OCI-LY7 (cell line): Measurements from ENCODE around the gene THOP1. TPM values are rescaled to one million over a fixed set of nuclear protein-coding genes. Genes with fewer than 3 reads are reported as not detected.

Experiments used
- BruUV-seq: library from RNA; stranded (reverse); fragments of 400-500 nt; replicated peaks from 2 replicates; lab custom pipeline; 2021; lab: Mats Ljungman, UMichigan
- CTCF ChIA-PET: fragments of 300-600 bp; sonication (Branson Sonifier 250); formaldehyde crosslinking; loops from one replicate; lab custom pipeline; 2022; ENCODE audit warnings: antibody characterized with exemption; ENCODE audit not compliant: unreplicated experiment; lab: Charles Lee
- POLR2A ChIA-PET: fragments of 300-600 bp; sonication (Branson Sonifier 250); formaldehyde crosslinking; loops from one replicate; lab custom pipeline; 2022; ENCODE audit warnings: antibody characterized with exemption; lab: Charles Lee
- DNase-seq: peaks from one replicate; pipeline ENCODE4 v3.0.0-alpha.2; 2015; ENCODE audit warnings: low spot score
- H2AFZ ChIP-seq: fragments of 200-600 bp; sonication (generic), shearing (Covaris generic); 2 replicates; pipeline ENCODE4 v1.6.1; 2014; ENCODE audit warnings: mild to moderate bottlenecking, antibody characterized with exemption, low read length, moderate library complexity
- H3K27ac ChIP-seq: fragments of 200-600 bp; sonication (generic); 2 replicates; pipeline ENCODE4 v1.5.1; 2014; ENCODE audit warnings: mixed run types, low read depth, mild to moderate bottlenecking, moderate library complexity, low read length, inconsistent platforms; ENCODE audit not compliant: poor library complexity, severe bottlenecking
- H3K36me3 ChIP-seq: fragments of 200-600 bp; sonication (generic); 2 replicates; pipeline ENCODE4 v1.6.1; 2014; ENCODE audit warnings: mild to moderate bottlenecking, antibody characterized with exemption, low read length, moderate library complexity, mixed read lengths; ENCODE audit not compliant: insufficient read depth
- H3K4me1 ChIP-seq: fragments of 200-600 bp; sonication (generic); 2 replicates; pipeline ENCODE4 v1.5.1; 2014; ENCODE audit warnings: mild to moderate bottlenecking, low read length; ENCODE audit not compliant: insufficient read depth, poor library complexity, severe bottlenecking
- H3K4me2 ChIP-seq: fragments of 200-600 bp; sonication (generic); 2 replicates; pipeline ENCODE4 v1.6.1; 2014; ENCODE audit warnings: mild to moderate bottlenecking, low read length
- H3K4me3 ChIP-seq: fragments of 200-600 bp; sonication (generic); 2 replicates; pipeline ENCODE4 v1.5.1; 2014; ENCODE audit warnings: mild to moderate bottlenecking, low read depth, low read length; ENCODE audit not compliant: poor library complexity, severe bottlenecking
- H3K79me2 ChIP-seq: fragments of 200-600 bp; sonication (generic); 2 replicates; pipeline ENCODE4 v1.6.1; 2016; ENCODE audit warnings: low read depth, mild to moderate bottlenecking, low read length, moderate library complexity, mixed read lengths; ENCODE audit not compliant: insufficient read depth
- H3K9me2 ChIP-seq: fragments of 200-600 bp; sonication (generic); 2 replicates; pipeline ENCODE4 v1.6.1; 2016; ENCODE audit warnings: mild to moderate bottlenecking, low read length, mixed read lengths; ENCODE audit not compliant: insufficient read depth
- H3K9me3 ChIP-seq: fragments of 200-600 bp; sonication (generic); 2 replicates; pipeline ENCODE4 v1.6.1; 2014; ENCODE audit warnings: mild to moderate bottlenecking, mixed run types, low read length, mixed read lengths
- H4K20me1 ChIP-seq: fragments of 200-600 bp; sonication (generic); 2 replicates; pipeline ENCODE4 v1.6.1; 2014; ENCODE audit warnings: mild to moderate bottlenecking, antibody characterized with exemption, low read length, moderate library complexity, mixed read lengths; ENCODE audit not compliant: insufficient read depth
- CTCF ChIP-seq: fragments of 200-600 bp; sonication (generic); conservative IDR thresholded peaks from 2 replicates; pipeline ENCODE4 v1.5.1; 2014; ENCODE audit warnings: mild to moderate bottlenecking, antibody characterized with exemption, low read length, moderate library complexity, mixed read lengths
- EZH2phosphoT487 ChIP-seq: fragments of 200-600 bp; sonication (generic); IDR thresholded peaks from 2 replicates; pipeline ENCODE4 v1.6.1; 2018; ENCODE audit warnings: low read depth, borderline replicate concordance, mild to moderate bottlenecking, mixed run types, antibody characterized with exemption, low read length, moderate library complexity, mixed read lengths
- intact Hi-C: fragments of 100-400 bp; cut with micrococcal nuclease; formaldehyde crosslinking; loops from one replicate; pipeline ENCODE4 v1.10.0; 2022; ENCODE audit not compliant: unreplicated experiment
- total RNA-seq, 2 experiments: library from RNA; depleted of rRNA in 1 of 2; stranded (reverse); fragments of >200 nt in 1 of 2; shearing (Covaris generic) in 1 of 2; gene quantifications; 2 replicates each; pipeline ENCODE4 v1.2.3, GENCODE V29; 2014 to 2022

THOP1 gene
- total RNA-seq, 2 experiments from 2014 or later: 170 to 191 TPM

DNA sequence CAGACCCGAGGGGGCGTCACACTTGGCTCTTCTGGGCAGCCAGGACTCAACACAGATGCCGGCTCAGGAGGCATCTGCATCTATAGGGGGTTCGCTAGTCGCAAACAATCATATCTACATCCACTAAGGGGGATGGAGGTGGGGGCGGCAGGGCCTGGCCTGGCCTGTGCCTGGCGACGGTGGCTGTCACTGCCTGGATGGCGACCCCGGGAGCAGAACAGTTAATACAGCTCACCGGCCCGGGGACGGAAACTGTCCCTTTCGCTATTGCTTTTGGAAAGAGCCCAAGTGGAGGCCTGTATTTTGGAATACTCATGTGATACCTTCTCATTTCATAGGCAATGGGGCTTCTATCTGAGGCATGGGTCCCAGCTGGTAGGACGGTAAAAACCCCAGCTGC lies 19.9 kb upstream of the THOP1 start:
- no peaks in the 10 kb centered on the region for H4K20me1 ChIP-seq
- CTCF ChIA-PET: no interaction called here
- no peaks in the 10 kb centered on the region for H3K9me3 ChIP-seq
- H3K36me3 ChIP-seq: peaks cover 87% of the 10 kb centered on the region
- no peak overlapping the region for H3K4me3 ChIP-seq
- no peak overlapping the region for H3K27ac ChIP-seq
- intact Hi-C loops: no loop called here
- no TSS peak for BruUV-seq
- POLR2A ChIA-PET: interaction anchor here (0.6 kb wide), 1 partner anchor 134 kb away, joined by 3 read pairs; no protein-coding TSS in a partner anchor
- H2AFZ ChIP-seq: no peak overlapping the region
- no peaks in the 10 kb centered on the region for H3K4me1 ChIP-seq
- H3K4me2 ChIP-seq: no peak overlapping the region
- DNase-seq: no peak
- no peak for TF ChIP-seq CTCF
- TF ChIP-seq EZH2phosphoT487: no peak
- H3K9me2 ChIP-seq: no peaks in the 10 kb centered on the region
- H3K79me2 ChIP-seq: peaks cover 12% of the 10 kb centered on the region; the same call in 1 of the 2 replicates

DNA sequence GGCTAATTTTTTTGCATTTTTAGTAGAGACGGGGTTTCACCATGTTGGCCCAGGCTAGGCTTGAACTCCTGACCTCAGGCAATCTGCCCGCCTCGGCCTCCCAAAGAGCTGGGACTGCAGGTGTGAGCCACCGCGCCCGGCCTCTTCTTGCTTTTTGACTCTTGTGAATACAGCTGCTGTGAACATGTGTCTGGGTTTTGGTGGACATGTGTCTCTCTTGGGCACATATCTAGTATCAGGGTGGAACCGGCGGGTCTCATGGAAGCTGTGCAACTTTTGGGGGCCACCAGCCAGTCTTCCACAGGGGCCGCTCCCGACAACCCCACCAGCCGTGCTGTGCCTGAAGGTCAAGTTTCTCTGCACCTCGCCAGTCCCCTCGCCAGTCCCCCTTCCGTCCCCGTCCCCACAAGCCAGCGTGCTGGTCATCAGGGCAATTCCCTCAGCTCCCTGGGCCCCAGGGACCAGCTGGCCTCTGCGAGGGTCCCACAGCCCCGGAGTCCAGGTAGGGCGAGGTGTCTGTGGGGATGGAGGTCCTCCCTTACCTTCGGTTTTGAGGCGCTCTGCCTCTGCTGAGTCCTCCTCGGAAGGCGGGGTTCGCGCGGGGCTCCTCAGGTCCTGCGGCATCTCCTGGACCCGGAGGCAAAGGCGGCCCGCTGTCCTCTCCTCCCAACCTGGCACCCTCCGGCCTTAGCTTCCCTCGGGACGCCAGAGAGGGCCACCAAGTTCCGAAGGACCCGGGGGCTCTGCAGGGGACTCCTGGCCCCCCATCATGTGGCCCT lies 18.5 kb upstream of the THOP1 start:
- TF ChIP-seq CTCF: no peak
- TF ChIP-seq EZH2phosphoT487: no peak
- Histone ChIP-seq H3K9me3 (no peaks in the 10 kb centered on the region), H4K20me1 (no peaks in the 10 kb centered on the region), H3K4me1 (no peaks in the 10 kb centered on the region), H3K79me2 (peaks cover 26% of the 10 kb centered on the region), H3K4me3 (no peak overlapping the region), H3K4me2 (no peak overlapping the region), H3K9me2 (no peaks in the 10 kb centered on the region), H3K27ac (no peak overlapping the region), H2AFZ (no peak overlapping the region), H3K36me3 (peaks cover 83% of the 10 kb centered on the region)
- intact Hi-C loops: no loop called here
- CTCF ChIA-PET: no interaction called here
- no peak for DNase-seq
- BruUV-seq: no TSS peak
- POLR2A ChIA-PET: no interaction called here

DNA sequence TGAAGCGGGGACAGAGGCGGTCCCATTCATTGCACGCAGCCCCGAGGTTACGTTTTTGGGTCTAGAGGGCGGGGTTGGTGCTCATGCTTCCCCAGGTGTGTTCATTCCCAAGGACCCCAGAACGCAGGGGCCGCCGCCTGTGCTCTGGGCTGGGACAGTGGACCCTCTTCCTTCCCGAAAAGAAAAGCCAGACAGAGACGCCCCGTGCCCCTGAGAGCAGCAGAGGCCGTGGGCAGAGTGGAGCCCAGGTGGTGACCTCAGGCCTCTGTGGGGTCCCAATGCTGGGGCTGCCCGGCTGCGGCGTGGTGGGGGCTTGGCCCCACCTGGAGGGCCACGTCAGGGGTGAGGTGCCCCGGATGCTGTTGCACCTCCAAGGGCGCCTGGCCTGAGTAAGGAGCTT lies 17.6 kb upstream of the THOP1 start:
- Histone ChIP-seq H3K36me3 (peaks cover 81% of the 10 kb centered on the region), H3K4me3 (no peak overlapping the region), H3K9me2 (no peaks in the 10 kb centered on the region), H3K9me3 (no peaks in the 10 kb centered on the region), H4K20me1 (no peaks in the 10 kb centered on the region), H3K79me2 (peaks cover 35% of the 10 kb centered on the region), H3K4me1 (no peaks in the 10 kb centered on the region), H3K4me2 (no peak overlapping the region), H2AFZ (no peak overlapping the region), H3K27ac (no peak overlapping the region)
- DNase-seq: no peak
- ChIA-PET POLR2A (no interaction called here), CTCF (no interaction called here)
- TF ChIP-seq EZH2phosphoT487 (no peak), CTCF (no peak)
- BruUV-seq: no TSS peak
- intact Hi-C loops: no loop called here
